ENCODE results near the gene PFKL. TPM values are rescaled to one million over a fixed set of nuclear protein-coding genes. Genes with fewer than 3 reads are reported as not detected.

Gene PFKL
- total RNA-seq, 1 experiment from 2014 or later, result 67.5 TPM

GRCh38 chr21:44356160-44356559, 56.3 kb downstream of the PFKL start:
- ChIA-PET CTCF (no interaction called here), POLR2A (ENCODE audit: unreplicated experiment) (no interaction called here)
- no peak overlapping the region for H3K27ac ChIP-seq
- H2AFZ ChIP-seq, result no peak overlapping the region
- DNase-seq, result no peak
- no peaks in the 10 kb centered on the region for H3K79me2 ChIP-seq (ENCODE audit: low read depth)
- no peaks in the 10 kb centered on the region for H3F3A ChIP-seq (ENCODE audit: insufficient read depth, low read depth)
- no peaks in the 10 kb centered on the region for H3K36me3 ChIP-seq (ENCODE audit: low read depth)
- TF ChIP-seq CTCF (conservative IDR thresholded peaks at IDR 0.05) (no peak), EZH2 (IDR thresholded peaks at IDR 0.05; ENCODE audit: low read depth) (no peak)
- BruUV-seq (replicated peaks), result no TSS peak
- H3K9me2 ChIP-seq (ENCODE audit: insufficient read depth), result no peaks in the 10 kb centered on the region
- no peak overlapping the region for H3K4me3 ChIP-seq
- no peaks in the 10 kb centered on the region for H3K9me3 ChIP-seq (ENCODE audit: insufficient read depth, low read depth)
- peaks cover 37% of the 10 kb centered on the region for H3K27me3 ChIP-seq (ENCODE audit: insufficient read depth, low read depth)
- H3K4me2 ChIP-seq, result no peak overlapping the region
- no peaks in the 10 kb centered on the region for H3K4me1 ChIP-seq (replicated peaks; ENCODE audit: insufficient read depth)
- H4K20me1 ChIP-seq (ENCODE audit: insufficient read depth), result no peaks in the 10 kb centered on the region
- intact Hi-C loops (cut with micrococcal nuclease; ENCODE audit: unreplicated experiment), result no loop called here

- H3K27ac ChIP-seq, result no peak overlapping the region
- TF ChIP-seq EZH2 (IDR thresholded peaks at IDR 0.05; ENCODE audit: low read depth), result no peak
- no peak for TF ChIP-seq CTCF (conservative IDR thresholded peaks at IDR 0.05)
- H3K4me1 ChIP-seq (replicated peaks; ENCODE audit: insufficient read depth), result no peaks in the 10 kb centered on the region
- H3F3A ChIP-seq (ENCODE audit: insufficient read depth, low read depth), result no peaks in the 10 kb centered on the region
- no peak overlapping the region for H3K4me3 ChIP-seq
- H3K27me3 ChIP-seq (ENCODE audit: insufficient read depth, low read depth), result peaks cover 39% of the 10 kb centered on the region
- H3K79me2 ChIP-seq (ENCODE audit: low read depth), result no peaks in the 10 kb centered on the region
- no peaks in the 10 kb centered on the region for H3K9me3 ChIP-seq (ENCODE audit: insufficient read depth, low read depth)
- CTCF ChIA-PET, result no interaction called here
- POLR2A ChIA-PET (ENCODE audit: unreplicated experiment), result no interaction called here
- no peak overlapping the region for H3K4me2 ChIP-seq
- no peaks in the 10 kb centered on the region for H4K20me1 ChIP-seq (ENCODE audit: insufficient read depth)
- no TSS peak for BruUV-seq (replicated peaks)
- H3K9me2 ChIP-seq (ENCODE audit: insufficient read depth), result no peaks in the 10 kb centered on the region
- no peaks in the 10 kb centered on the region for H3K36me3 ChIP-seq (ENCODE audit: low read depth)
- DNase-seq, result no peak
- H2AFZ ChIP-seq, result no peak overlapping the region
- intact Hi-C loops (cut with micrococcal nuclease; ENCODE audit: unreplicated experiment), result no loop called here
Observed at GRCh38 chr21:44356636-44357035, 56.8 kb downstream of the PFKL start.

DNA sequence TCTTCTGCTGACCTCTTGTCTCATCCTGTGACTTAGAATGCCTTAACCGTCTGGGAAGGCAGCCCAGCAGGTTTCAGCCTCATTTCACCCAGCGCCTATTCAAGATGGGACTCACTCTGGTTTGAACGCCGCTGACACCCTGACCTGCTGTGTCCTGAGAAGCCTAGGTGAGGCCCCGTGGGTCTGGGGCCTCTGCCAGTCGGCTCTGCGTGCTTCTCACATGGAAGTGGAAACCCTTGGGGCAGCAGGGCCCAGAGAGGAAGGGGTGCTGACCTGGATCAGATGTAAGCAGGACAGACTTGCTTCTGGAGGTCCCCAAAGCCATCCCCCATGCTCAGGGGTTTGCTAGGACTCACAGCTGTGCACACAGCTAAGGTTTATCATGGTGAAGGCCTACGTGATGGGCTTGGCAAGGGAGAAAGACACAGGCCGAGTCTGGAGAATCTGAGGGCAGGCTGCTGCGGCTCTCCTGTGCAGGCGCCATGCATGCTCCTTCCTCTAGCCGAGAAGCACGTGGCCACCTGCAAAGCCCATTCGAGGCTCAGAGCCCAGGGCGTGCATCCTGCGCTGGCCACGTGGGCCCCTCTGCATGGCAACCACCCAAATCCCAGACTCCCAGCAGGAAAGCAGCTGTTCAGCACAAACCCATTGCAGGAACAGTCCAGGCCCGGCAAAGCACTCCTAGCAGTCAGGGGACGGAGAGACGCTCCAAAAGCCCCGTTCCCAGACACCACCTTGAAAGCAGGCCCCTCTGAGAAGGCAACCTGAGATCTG, 57.4 kb downstream of the PFKL start:
- no peaks in the 10 kb centered on the region for H3K9me3 ChIP-seq (ENCODE audit: insufficient read depth, low read depth)
- BruUV-seq (replicated peaks), result no TSS peak
- H2AFZ ChIP-seq, result no peak overlapping the region
- H3K36me3 ChIP-seq (ENCODE audit: low read depth), result no peaks in the 10 kb centered on the region
- intact Hi-C loops (cut with micrococcal nuclease; ENCODE audit: unreplicated experiment), result no loop called here
- H3K27me3 ChIP-seq (ENCODE audit: insufficient read depth, low read depth), result peaks cover 40% of the 10 kb centered on the region
- no peak overlapping the region for H3K27ac ChIP-seq
- no peak for DNase-seq
- no peaks in the 10 kb centered on the region for H3F3A ChIP-seq (ENCODE audit: insufficient read depth, low read depth)
- no peak for TF ChIP-seq CTCF (conservative IDR thresholded peaks at IDR 0.05)
- TF ChIP-seq EZH2 (IDR thresholded peaks at IDR 0.05; ENCODE audit: low read depth), result no peak
- no peak overlapping the region for H3K4me2 ChIP-seq
- no peaks in the 10 kb centered on the region for H3K4me1 ChIP-seq (replicated peaks; ENCODE audit: insufficient read depth)
- H3K79me2 ChIP-seq (ENCODE audit: low read depth), result no peaks in the 10 kb centered on the region
- CTCF ChIA-PET, result no interaction called here
- no peaks in the 10 kb centered on the region for H4K20me1 ChIP-seq (ENCODE audit: insufficient read depth)
- H3K9me2 ChIP-seq (ENCODE audit: insufficient read depth), result no peaks in the 10 kb centered on the region
- no peak overlapping the region for H3K4me3 ChIP-seq
- POLR2A ChIA-PET (ENCODE audit: unreplicated experiment), result no interaction called here

Data from PC-9 (cell line).